ENCODE results near the gene POLR3F.
"Not testable (repeated sequence)": the region's sequence is repeated elsewhere in the genome, so short reads cannot be mapped to it uniquely, and the experiment has no call there.

The POLR3F gene

DNA sequence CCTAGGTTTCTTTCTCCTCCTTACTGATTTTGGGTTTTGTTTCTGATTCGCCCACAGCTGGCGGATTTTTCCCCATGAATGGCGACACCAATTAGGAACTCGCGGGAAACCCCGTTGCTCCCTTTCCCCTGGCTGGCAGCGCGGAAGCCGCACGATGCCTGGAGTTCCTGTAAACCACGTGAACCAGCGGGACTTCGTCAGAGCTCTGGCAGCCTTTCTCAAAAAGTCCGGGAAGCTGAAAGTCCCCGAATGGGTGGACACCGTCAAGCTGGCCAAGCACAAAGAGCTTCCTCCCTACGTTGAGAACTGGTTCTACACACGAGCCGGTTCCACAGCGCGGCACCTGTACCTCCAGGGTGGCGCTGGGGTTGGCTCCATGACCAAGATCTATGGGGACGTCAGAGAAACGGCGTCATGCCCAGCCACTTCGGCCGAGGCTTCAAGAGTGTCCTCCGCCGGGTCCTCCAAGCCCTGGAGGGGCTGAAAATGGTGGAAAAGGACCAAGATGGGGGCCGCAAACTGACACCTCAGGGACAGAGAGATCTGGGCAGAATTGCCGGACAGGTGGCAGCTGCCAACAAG is 37.4 kb downstream of the POLR3F start:
- DNase-seq (ENCODE audit: low read depth, low spot score): no peak

DNA sequence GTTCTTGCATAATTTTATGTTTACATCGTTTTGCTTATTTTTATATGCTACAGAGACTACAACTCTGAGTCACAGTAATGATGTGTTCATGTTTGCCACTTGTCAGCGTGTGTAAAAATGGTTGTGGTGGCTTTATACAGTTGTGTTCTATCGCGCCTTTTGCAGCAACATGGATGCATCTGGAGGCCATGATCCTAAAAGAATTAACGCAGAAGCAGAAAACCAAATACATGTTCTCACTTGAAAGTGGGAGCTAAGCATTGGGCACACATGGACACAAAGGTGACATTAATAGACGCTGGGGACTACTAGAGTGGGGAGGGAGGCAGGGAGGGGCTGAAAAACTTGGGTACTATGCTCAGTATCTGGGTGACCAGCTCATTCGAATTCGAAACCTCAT is 39.6 kb downstream of the POLR3F start:
- no peak for DNase-seq (ENCODE audit: low read depth, low spot score)

DNA sequence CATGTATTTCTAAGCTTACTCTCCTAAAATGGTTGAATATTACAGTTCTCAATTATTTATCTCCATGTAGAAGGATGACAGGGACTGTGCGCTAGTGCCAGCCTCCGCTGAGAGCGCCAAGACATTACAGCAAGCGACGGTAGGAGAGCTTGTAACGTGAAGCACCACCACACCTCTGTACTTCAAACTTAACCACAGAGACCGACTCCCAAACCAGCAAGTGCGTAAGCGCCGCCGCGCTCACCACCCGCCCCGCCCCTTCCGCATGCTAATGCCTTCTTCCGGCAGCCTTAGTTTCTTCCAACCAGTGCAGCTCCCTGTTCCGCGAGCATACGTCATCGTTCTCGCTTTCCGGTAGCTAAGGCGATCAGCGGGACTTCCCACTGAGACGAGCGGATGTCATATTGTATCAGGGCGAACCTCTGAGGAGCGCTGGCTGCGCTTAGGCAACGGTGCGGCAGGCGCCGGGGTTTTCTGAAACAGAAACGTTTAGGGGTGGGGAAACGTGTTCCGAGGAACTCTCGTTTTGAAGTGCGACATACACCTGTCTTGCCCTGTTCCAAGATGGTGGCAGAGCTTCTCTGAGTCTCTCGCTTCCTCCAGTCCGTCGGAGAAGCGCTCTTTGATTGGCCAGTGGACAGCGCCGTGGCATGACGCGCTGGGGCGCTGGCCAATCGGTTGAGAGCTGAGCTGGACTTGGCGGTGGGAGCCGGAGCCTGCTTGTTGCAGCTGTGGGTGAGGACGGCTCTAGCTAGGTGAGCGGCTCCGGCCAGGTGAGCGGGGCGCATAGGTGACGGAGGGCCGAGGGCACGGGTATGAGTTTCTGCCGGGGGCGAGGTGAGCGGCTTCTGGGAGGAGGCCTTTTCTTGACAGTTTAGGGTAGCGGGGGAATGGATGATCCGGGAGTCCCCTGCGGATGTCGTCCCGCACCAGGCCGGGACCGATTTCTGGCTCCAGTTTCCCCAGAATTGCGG is 40.3 kb downstream of the POLR3F start, which contains the start of gene SEC23B:
SEC23B (plus strand) TSS at position 723 of the 974 bp plus-strand sequence. CDS start 2,896 bp downstream, outside the sequence.
- peak; percentile 96 for DNase-seq (ENCODE audit: low read depth, low spot score)

DNA sequence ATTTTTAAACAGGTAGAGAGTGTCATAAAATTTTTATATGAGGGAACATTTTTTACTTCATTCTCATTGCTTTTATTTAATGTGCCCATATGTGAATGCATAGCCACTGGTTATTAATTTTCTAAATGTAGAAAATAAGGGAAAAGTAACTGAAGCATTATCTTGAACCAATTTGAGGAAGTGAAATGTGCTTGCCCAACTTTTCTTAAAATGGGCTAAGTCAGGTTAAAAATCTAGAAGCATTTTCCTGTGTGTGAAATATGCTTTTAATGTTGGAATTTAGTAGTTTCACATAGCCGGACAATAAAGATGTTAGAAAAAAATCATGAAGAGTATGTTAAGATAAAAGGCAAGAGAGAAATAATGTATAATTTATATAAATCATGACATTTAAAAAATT is 44.4 kb downstream of the POLR3F start:
- DNase-seq (ENCODE audit: low read depth, low spot score): no peak

DNA sequence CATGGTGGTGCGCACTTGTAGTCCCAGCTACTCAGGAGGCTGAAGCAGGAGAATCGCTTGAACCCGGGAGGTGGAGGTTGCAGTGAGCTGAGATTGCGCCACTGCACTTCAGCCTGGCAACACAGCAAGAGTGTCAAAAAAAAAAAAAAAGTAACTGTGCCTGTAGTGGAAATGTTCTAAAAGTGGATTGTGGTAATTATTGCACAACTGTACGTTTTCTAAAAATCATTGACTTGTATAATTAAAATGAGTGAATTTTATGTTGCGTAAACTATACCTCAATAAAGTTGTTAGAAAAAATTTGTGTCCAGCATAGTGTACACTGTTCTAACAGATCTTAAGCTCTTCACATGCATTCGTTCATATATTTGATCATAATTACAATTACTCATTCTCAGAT is 46.0 kb downstream of the POLR3F start:
- DNase-seq (ENCODE audit: low read depth, low spot score): no peak

DNA sequence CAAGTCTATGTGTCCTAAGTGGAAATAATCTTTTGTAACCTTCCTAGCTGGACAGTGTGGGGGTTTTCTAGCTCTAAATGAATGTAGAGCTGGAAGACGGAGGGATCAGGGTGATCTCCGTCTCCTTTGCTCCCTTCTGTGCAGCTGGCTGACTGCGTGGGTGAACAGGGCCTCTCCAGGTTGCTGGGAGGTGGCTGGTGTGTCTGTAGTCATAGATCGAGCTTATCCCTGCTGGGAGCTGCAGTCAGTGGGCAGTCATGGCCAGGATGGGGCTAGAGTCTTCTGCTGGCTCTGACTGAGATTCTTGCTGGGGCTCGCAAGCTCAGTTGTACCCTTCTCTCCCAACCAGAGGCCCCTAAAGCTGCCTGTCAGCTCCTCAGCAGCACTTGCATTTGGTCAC is 46.9 kb downstream of the POLR3F start:
- DNase-seq (ENCODE audit: low read depth, low spot score): no peak

DNA sequence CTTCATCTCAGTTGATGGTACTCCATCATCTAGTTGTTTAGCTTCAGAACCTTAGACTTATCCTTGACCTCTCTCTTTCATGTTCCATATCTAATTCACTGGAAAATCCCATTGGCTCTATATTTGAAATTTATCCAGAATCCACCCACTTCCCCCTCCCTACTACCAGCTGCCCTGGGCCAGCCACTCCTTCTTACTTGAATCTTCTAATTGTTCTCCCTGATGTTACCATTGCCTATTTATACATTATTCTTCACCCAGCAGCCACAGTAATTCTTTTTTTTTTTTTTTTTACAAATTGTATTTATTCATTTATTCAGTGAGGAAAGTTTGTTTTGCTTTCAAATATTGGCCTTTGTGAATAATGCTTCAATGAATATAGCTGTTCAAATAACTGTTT is 48.8 kb downstream of the POLR3F start:
- DNase-seq (ENCODE audit: low read depth, low spot score): no peak

DNA sequence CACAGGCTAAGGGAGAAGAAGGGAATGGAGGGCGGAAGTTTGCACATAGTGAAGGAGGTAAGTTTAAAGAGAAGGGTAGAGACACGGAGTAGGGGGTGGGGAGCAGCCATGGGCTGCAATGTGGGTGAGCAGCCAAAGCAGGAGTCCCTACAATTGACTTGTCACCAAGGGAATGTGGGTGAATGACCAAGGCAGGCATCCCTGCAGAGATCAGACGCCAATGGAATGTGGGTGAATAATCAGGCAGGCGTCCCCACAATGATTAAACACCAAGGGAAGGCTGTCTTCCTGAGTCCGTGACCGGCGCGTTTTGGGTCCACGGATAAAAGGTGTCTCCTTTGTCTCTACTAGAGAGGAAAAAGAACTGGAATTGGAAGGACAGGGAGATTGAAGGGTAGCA is 54.9 kb downstream of the POLR3F start:
- DNase-seq (ENCODE audit: low read depth, low spot score): not testable (repeated sequence)

DNA sequence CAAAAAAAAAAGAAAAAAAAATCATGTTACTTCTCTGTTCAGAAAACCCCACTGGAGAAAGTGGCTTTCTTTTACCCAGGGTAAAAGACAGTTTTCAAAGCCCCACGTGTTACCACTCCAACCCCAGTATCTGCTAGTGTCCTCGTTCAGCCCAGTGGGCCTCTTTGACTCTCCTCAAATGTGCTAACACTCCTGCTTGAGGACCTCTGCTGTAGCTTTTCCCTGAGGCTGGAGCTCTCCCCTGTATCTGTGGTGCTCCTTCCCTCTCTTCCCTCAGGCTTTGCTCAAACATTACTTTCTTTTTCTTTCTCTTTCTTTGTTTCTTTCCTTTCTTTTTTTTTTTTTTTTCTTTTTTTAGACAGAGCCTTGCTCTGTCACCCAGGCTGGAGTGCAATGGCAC is 55.9 kb downstream of the POLR3F start:
- no peak for DNase-seq (ENCODE audit: low read depth, low spot score)

DNA sequence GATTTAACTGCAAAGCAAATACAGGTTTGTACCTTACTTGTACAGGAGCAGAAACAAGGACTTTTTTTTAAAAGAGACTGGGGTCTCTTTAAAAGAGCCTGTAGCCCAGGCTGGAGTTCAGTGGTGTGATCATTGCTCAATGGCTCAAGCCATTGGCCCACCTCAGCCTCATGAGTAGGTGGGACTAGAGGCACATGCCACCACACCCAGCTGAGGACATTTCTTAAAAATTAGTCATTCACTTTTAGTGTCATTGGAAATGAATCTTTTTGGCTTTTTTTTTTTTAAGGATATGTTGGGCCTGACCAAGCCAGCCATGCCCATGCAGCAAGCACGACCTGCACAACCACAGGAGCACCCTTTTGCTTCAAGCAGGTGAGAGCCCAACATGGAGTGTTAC is 57.5 kb downstream of the POLR3F start:
- DNase-seq (ENCODE audit: low read depth, low spot score): no peak

DNA sequence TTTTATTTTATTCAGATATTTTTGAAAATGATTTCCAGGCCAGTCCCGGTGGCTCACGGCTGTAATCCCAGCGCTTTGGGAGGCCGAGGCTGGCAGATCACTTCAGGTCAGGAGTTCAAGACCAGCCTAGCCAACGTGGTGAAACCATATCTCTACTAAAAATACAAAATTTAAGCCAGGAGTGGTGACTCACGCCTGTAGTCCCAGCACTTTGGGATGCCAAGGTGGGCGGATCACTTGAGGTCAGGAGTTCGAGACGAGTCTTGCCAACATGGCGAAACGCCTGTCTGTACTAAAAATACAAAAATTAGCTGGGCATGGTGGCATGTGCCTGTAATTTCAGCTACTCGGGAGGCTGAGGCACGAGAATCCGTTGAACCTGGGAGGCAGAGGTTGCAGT is 59.6 kb downstream of the POLR3F start:
- not testable (repeated sequence) for DNase-seq (ENCODE audit: low read depth, low spot score)

DNA sequence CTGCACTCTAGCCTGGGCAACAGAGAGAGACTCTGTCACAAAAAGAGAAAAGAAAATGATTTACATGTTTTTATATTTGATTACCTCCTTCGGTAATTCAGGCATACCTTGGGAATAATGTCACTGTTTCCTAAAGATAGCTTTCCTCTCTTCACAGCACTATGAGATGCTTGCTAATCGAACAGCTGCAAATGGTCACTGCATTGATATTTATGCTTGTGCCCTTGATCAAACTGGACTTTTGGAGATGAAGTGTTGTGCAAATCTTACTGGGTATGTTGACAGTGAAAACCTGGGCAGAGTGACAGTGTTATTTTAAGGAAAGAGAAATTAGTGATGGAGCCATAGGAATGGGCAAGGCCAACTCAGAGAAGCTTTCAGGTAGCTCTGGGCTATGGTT is 60.1 kb downstream of the POLR3F start:
- no peak for DNase-seq (ENCODE audit: low read depth, low spot score)

DNA sequence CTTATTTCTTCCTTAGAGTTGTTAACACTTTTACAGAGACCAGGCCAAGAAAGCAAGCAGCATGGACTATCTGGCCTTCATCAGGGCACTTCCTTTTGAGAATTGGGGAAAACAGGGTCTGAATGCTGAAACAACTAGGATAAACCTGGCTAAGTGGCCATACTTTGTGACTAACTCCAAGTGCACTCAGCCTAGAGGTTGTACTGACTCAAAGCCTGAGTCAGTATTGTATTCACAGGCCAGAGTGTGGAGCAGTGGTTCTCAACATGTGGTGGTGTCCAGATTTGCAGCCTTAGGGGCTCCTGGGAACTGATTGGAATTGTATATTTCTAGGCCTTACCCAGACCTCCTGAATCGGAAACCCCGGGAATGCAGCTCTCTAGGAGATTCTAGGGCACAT is 60.6 kb downstream of the POLR3F start:
- DNase-seq (ENCODE audit: low read depth, low spot score): no peak

DNA sequence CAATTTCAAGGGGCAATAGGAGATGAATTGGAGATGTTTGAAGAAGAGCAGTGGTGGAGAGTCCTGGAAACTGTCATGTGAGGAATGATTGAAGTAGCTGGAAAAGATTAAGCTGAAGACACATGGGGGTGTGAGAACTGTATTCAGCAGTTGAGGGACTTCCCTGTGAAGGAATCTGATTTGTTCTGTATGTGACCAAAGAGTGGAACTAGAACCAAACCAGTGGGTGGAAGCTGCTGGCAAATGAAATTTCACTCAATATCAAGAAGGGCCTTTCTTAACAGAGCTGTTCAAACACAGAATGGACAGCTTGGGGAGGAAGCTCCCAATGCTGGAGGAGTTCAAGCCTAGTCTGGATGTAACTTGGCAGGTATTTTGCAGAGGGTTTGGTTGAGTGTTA is 61.9 kb downstream of the POLR3F start:
- DNase-seq (ENCODE audit: low read depth, low spot score): no peak

DNA sequence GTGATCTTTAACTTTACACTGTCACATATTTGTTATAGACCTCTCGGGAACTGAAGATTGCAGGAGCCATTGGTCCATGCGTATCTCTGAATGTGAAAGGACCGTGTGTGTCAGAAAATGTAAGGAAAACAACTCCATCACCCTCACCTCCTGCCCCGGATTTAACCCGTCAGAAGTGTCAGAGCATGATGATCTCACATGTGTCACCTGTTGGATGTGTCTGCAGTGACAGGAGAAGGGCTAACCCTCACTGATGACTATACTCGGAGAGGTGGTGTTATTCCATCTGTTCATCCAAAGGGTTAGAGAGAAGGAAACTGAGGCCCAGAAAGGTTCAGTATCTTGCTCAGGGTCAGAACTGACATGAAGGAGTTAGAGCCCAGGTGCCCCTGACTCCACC is 65.4 kb downstream of the POLR3F start:
- no peak for DNase-seq (ENCODE audit: low read depth, low spot score)

DNA sequence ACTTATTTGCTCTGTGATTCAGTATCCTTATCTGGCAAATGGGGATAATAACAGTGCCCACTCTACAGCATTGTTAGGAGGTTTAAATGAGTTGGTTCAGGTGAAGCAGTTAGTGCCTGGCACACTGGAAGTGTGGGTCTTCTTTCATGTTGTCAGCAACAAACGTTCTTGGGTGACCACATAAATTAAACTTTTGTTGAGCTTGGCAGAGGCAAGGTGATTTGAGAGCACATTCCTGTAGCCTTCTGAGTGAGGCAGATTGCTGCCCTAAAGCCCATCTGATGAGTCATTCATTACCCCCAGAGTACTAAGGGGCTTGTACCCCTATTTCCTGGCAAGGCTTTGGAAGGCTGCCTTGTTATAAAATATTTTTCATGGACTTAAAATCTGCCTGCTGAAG is 66.3 kb downstream of the POLR3F start:
- DNase-seq (ENCODE audit: low read depth, low spot score): no peak

DNA sequence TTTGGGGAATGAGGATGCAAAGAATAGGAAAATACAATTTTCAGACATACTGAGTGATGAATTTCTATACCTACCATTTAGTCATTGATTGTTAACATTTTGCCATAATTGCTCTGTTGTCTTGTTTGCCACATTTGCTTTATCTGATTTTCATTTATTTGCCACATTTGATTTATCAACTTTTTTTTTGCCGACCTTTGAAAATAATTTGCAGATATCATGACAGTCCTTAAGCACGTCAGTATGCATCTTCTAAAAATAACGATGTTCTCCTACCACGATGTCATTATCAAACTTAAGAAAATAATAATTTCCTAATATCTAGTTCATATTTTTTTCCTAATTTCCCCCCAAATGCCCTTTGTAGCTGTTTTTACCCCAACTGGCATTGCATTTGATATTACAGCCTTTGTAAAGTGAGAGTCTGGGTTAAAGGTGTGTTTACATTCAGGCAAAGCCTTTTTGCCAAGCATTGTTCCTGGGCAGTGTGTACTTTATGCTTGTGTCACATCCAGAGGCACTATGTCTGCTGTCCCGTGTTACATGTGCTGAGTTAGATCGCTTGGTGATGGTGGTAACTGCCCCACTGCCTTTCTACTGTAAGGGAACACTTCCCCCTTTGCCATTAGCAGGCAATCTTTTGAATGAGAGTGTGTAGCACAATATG is 66.9 kb downstream of the POLR3F start:
- DNase-seq (ENCODE audit: low read depth, low spot score): no peak

Data from activated naive CD8-positive, alpha-beta T cell treated with anti-CD3 and anti-CD28 coated beads, Interleukin-2, amount 50 U/mL, for 16 hours (primary cell).